Upper lobe of right lung (tissue), 1 donor: ENCODE measurements around the gene ACAN. TPM values are rescaled to one million over a fixed set of nuclear protein-coding genes. Genes with fewer than 3 reads are reported as not detected.

Experiments used
- ATAC-seq: fragments of 200-7000 bp; cut with Tn5 transposase; one replicate; pipeline ENCODE4 v1.9.1; 2020; ENCODE audit warnings: mild to moderate bottlenecking, moderate library complexity
- DNase-seq: peaks from one replicate; pipeline ENCODE4 v3.0.0-alpha.2; 2020
- H3K27ac ChIP-seq: fragments of 200-600 bp; one replicate; pipeline ENCODE4 v1.8.0; 2022
- H3K27me3 ChIP-seq: fragments of 200-600 bp; one replicate; pipeline ENCODE4 v1.8.0; 2022; ENCODE audit warnings: mild to moderate bottlenecking
- H3K36me3 ChIP-seq: fragments of 200-600 bp; one replicate; pipeline ENCODE4 v1.8.0; 2022
- H3K4me1 ChIP-seq: fragments of 200-600 bp; one replicate; pipeline ENCODE4 v1.8.0; 2022
- H3K4me3 ChIP-seq: fragments of 200-600 bp; one replicate; pipeline ENCODE4 v1.8.0; 2022; ENCODE audit warnings: mild to moderate bottlenecking
- H3K9me3 ChIP-seq: fragments of 200-600 bp; one replicate; pipeline ENCODE4 v1.8.0; 2022
- intact Hi-C: fragments of 100-400 bp; cut with DNase I; formaldehyde crosslinking; loops from one replicate; pipeline ENCODE4 v1.11.0; 2022
- total RNA-seq: library from RNA; stranded (reverse); fragmentation: NEBNext Ultra II Directional; extraction: Animal tissue kit (Norgen Biotek cat#: 25700); gene quantifications from one replicate; pipeline ENCODE4 v1.2.1, GENCODE V29; 2021
- TF ChIP-seq, protein P1 (sequence below): fragments of 200-600 bp; IDR thresholded peaks from one replicate; pipeline ENCODE4 v1.8.0; 2022; ENCODE audit warnings: antibody characterized with exemption
- donor health status: DM: no; HTN: yes; CAD: no; lungs with severe emphysema.

ACAN gene
- total RNA-seq, 1 donor from 2014 or later, result 0.06 TPM

DNA sequence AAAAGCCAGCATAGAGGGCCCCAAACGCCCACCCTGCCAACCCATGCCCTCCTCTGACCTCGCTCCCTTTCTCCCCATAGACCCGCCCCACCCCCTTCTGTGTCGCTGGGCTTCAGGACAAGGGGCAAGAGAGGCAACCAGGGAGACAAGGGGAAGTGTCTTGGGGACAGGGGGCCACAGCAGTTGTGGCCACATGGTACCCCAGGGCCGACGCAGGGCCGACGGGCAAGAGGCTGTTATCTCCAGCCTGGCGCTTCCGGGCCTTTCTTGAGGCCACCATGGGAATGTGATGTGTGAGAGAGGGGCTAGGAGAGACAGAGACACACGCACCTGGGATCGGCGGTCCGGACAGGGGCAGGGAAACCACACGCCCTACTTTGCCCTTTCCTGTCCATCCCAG is 95.5 kb downstream of the ACAN start:
- peaks cover 10% of the 10 kb centered on the region for H3K36me3 ChIP-seq
- H3K4me3 ChIP-seq, result no peak overlapping the region
- H3K27ac ChIP-seq, result no peak overlapping the region
- intact Hi-C loops, result loop anchor here (10.0 kb wide), 1 partner anchor 276 kb away; no protein-coding TSS in a partner anchor
- TF ChIP-seq, protein P1, sequence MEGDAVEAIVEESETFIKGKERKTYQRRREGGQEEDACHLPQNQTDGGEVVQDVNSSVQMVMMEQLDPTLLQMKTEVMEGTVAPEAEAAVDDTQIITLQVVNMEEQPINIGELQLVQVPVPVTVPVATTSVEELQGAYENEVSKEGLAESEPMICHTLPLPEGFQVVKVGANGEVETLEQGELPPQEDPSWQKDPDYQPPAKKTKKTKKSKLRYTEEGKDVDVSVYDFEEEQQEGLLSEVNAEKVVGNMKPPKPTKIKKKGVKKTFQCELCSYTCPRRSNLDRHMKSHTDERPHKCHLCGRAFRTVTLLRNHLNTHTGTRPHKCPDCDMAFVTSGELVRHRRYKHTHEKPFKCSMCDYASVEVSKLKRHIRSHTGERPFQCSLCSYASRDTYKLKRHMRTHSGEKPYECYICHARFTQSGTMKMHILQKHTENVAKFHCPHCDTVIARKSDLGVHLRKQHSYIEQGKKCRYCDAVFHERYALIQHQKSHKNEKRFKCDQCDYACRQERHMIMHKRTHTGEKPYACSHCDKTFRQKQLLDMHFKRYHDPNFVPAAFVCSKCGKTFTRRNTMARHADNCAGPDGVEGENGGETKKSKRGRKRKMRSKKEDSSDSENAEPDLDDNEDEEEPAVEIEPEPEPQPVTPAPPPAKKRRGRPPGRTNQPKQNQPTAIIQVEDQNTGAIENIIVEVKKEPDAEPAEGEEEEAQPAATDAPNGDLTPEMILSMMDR, result no peak
- ATAC-seq, result no peak
- peaks cover 27% of the 10 kb centered on the region for H3K4me1 ChIP-seq
- no peaks in the 10 kb centered on the region for H3K9me3 ChIP-seq
- peaks cover 7% of the 10 kb centered on the region for H3K27me3 ChIP-seq
- DNase-seq, result no peak

DNA sequence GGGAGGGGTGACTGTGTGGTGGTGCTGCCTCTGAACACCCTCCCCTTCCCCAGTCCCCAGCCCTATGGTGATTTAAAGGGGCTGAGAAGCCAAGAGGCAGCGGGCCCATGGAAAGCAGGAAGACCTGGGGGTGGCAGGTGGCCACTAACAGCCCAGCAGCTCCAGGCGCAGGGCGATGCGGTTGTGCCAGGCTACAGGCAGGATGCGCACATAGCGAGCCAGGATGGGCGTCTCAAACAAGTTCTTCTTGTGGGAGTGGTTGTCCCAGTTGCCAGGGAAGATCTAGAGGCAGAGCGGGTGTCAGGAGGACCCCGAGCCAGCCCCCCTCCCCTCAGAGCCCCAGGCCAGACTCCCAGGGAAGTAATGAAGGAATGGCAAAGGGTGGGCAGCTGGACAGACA is 96.0 kb downstream of the ACAN start:
- no peak for ATAC-seq
- no peak for DNase-seq
- H3K4me3 ChIP-seq, result no peak overlapping the region
- no peaks in the 10 kb centered on the region for H3K9me3 ChIP-seq
- H3K4me1 ChIP-seq, result peaks cover 27% of the 10 kb centered on the region
- intact Hi-C loops, result loop anchor here (10.0 kb wide), 1 partner anchor 276 kb away; no protein-coding TSS in a partner anchor
- peaks cover 10% of the 10 kb centered on the region for H3K36me3 ChIP-seq
- TF ChIP-seq, protein P1, result no peak
- no peak overlapping the region for H3K27ac ChIP-seq
- H3K27me3 ChIP-seq, result peaks cover 7% of the 10 kb centered on the region

DNA sequence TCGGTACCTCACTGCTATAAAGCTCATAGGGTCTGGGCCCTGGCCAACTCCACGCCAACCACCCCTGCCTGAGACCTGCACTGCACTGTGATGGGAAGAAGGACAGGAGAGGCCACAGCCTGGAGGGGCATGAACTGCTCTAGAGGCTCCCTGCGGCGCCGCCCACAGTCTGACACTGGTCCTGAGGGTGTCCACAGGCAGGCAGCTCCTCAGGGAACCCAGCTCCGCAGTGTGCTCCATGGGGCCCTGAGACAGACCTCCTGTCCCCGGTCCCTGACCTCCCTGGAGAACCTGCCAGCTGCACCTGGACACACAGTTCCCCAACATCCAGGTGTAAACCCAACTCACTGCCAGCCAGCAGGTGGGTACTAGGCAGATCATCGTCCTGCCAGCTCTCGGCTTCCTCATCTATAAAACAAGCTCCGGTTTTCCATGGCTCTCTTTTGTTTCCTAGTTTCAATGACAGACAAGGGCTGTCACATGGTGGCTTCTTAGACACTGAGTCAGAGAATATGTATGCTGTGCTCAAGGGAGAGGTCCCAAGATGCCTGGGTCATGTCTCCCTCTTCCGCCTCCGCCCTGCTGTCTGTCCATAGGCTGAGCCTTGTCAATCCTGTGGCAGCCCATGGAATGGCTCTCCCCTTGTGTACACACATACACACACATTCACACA is 97.2 kb downstream of the ACAN start:
- ATAC-seq (no peak), DNase-seq (no peak)
- peaks cover 10% of the 10 kb centered on the region for H3K36me3 ChIP-seq
- no peak overlapping the region for H3K4me3 ChIP-seq
- no peak overlapping the region for H3K27ac ChIP-seq
- peaks cover 26% of the 10 kb centered on the region for H3K4me1 ChIP-seq
- intact Hi-C loops, result loop anchor here (10.0 kb wide), 1 partner anchor 114 kb away; no protein-coding TSS in a partner anchor
- no peaks in the 10 kb centered on the region for H3K9me3 ChIP-seq
- TF ChIP-seq, protein P1, result no peak
- no peaks in the 10 kb centered on the region for H3K27me3 ChIP-seq

DNA sequence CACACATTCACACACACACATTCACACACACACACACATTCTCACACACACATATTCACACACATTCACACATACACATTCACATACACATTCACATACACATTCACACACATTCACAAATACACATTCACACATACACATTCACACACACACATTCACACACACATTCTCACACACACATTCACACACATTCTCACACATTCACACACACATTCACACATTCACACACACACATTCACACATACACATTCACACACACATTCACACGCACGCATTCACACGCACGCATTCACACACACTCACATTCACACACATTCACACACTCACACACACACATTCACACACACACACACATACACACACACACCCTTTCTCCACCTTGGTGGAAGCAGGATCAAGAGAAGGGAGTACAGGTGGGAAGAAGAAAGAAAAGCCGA is 97.8 kb downstream of the ACAN start:
- Histone ChIP-seq H3K4me1 (peaks cover 20% of the 10 kb centered on the region), H3K9me3 (no peaks in the 10 kb centered on the region), H3K27me3 (no peaks in the 10 kb centered on the region), H3K27ac (no peak overlapping the region), H3K4me3 (no peak overlapping the region), H3K36me3 (peaks cover 15% of the 10 kb centered on the region)
- DNase-seq (no peak), ATAC-seq (no peak)
- TF ChIP-seq, protein P1, result no peak
- intact Hi-C loops, result loop anchor here (10.0 kb wide), 1 partner anchor 114 kb away; no protein-coding TSS in a partner anchor

DNA sequence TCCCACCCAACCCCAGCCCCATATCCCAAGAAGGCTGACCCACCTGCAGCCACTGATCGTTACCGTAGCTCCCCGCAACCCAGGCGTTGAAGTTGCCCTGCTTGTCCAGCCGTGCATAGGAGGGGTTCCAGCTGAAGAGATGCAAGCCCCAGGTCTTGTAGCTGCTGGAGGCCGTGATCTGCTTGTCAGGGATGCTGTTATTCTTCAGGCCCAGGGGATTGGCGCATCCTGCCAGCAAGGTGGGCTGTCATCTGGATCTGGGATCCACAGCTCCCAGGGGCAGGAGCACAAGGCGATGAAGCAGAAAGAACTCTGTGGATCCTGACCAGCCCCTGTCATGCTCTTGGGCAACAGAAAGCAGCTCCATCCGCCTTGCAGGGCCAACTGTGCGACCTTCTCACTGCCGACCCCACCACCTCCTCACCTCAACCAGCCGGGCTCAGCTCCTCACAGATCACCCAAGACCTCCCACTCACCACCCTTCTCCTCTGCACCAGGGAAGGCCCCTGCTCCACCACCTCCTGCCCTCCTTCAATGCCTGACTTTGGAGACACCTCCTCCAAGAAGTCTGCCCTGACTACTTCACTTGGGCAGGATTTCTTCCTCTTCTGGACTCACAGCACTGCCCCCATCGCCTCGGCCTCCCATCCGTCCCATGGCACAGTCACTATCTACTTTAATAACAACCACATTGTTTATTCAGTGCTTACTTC is 98.4 kb downstream of the ACAN start:
- H3K27ac ChIP-seq, result no peak overlapping the region
- TF ChIP-seq, protein P1, result no peak
- intact Hi-C loops, result loop anchor here (10.0 kb wide), 1 partner anchor 113 kb away; no protein-coding TSS in a partner anchor
- peaks cover 22% of the 10 kb centered on the region for H3K36me3 ChIP-seq
- H3K27me3 ChIP-seq, result no peaks in the 10 kb centered on the region
- ATAC-seq (no peak), DNase-seq (no peak)
- H3K4me1 ChIP-seq, result peaks cover 20% of the 10 kb centered on the region
- no peak overlapping the region for H3K4me3 ChIP-seq
- H3K9me3 ChIP-seq, result no peaks in the 10 kb centered on the region
